Inflammatory macrophage treated with lipopolysaccharide for 4 hours (primary cell): ENCODE results near the gene C16orf92.
A peak's percentile ranks its signal among the peaks of the same experiment; 100 is the strongest.
"Not testable (repeated sequence)": the region's sequence is repeated elsewhere in the genome, so short reads cannot be mapped to it uniquely, and the experiment has no call there.

Experiments used
- DNase-seq: peaks from one replicate; pipeline ENCODE4 v3.0.0-alpha.2; 2020

The C16orf92 gene

GRCh38 chr16:30027588-30028437 lies 4.8 kb downstream of the C16orf92 start:
- DNase-seq, result no peak

DNA sequence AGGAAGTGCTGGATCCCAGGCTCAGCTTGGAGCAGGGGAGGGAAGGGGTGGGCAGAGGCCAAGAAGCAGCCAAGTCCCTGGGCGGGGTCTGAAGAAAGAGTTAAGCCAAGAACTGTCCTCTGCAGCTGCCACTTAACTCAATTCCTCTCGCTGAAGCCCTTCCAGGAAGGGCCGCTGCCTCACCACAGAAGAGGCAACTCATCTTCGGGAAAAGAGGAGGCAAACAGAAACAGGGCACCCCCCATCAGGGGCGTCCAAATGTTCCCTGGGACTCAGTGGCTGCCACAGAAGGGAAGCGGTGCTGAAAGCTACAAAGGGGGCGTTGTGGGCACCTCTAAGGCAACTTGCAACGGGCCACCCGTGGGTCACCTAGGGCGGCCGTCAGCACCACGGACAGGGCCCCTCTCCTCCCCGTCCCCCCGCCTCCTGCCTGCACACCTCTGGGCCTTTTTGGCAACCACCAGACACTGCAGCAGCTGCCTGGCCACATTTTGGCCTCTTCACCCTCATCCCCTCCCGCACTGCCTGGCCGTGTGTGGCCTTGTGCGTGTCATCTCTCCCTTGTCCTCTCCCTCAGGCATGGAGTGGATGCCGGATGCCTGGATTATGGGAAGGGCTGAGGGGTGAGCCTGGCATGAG lies 5.6 kb downstream of the C16orf92 start:
- no peak for DNase-seq

DNA sequence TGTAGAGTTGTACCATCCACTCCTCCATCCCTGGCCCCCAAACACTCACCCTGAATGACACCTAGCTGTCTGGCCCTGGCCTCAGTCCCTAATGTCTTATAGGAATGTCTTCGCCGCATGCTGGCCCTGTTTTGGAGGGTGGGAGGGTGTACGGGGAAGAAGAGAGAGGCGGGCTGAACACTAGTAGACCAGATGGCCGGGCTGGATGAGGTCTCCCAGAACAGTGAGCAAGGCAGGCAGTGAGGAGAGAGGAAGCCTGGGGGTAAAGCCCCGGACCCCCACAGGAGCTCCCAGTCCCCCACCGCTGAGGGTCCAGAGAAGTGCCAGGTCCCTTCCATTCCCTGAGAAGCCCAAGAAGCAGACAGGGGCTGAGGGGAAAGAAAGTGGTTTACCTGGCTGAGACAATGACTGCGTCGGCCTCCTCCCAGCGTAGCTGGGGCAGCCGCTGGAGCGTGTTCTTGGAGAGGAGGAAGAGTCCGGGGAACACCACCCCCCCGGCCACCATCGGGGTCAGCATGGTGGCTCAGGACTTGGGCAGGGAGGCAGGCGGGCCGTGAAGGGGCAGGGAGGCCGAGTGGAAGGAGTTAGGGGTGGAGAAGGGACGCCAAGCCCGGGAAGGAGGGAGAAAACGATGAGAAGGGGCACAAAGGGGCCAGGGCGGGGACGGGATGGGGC lies 7.2 kb downstream of the C16orf92 start:
- DNase-seq, result no peak

- no peak for DNase-seq
Observed at GRCh38 chr16:30030841-30031413, 7.9 kb downstream of the C16orf92 start, which contains the start of gene TLCD3B. TLCD3B (minus strand) TSS chr16:30031271; CDS start chr16:30030527, 744 bp downstream.

DNA sequence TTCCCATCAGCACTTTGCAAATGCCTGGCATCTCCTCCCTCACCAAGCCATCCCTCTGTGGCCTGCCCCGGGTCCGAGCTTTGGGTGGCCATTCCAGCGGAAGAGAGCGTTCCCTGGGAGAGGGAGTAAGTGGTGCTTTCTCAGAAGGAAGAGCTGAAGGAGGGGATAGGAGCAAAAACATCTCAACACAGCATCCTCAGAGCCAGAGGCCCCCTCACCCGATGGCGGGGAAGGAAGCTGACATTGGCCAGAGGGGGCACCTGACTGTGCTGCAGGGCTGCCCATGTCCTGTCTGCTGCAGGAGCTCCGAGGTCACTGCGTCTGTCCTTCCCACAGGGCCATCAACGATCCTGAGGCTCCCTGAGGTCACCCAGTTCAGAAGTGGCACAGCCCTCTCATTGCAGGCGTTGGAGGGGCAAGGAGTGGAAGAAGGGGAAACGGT lies 8.5 kb downstream of the C16orf92 start:
- DNase-seq, result no peak

GRCh38 chr16:30032083-30032819 lies 9.3 kb downstream of the C16orf92 start:
- DNase-seq, result peak; percentile 64

DNA sequence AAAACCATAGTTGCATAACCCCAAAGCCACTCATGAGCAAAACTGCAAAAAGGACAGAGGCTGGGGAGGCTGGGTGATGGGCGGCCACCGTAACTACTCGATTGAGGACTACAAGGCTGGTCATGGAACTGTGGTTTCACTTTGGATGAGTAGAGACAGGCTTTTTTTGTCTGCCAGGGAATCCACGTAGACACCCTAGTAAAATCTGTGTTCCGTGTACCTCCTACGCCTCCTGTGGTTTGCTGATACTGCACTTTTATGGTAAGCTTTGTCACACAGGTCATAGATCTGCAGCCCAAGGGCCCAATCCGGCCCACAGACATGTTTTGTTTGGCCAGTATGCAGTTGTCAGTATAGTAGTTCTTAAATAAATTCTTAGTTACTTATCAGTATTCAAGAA lies 10.3 kb downstream of the C16orf92 start:
- DNase-seq, result no peak

DNA sequence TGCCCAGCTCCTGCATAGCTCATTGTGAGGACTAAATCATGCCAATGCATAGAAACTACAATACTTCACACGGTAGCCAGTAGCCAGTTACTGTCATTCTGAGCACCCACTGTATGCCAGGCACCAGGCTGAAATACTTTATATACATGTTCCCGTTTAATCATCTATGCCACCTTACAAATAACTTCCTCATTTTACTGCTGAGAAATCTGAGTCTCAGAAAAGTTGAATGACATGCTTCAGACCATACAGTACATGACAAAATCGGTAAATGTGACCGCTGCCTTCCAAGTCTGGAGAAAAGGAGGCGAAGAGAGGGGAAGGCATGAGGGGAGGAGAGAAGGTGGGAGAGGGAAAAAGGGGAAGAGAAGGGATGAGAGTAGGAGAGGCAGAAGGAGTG lies 17.2 kb downstream of the C16orf92 start:
- peak; percentile 45 for DNase-seq

DNA sequence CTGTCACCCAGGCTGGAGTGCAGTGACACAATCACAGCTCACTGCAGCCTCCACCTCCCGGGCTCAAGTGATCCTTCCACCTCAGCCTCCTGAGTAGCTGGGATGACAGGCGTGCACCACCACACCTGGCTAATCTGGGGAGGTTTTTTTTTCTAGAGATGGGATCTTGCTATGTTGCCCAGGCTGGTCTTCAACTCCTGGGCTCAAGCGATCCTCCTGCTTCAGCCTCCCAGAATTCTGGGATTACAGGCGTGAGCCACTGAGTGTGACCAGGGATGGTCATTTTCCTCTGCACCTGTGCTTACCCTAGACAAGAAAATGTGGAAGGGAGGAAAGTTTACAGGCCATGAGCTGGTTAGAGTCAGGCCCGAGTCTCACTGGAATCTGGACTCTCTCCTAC lies 17.7 kb downstream of the C16orf92 start:
- not testable (repeated sequence) for DNase-seq

DNA sequence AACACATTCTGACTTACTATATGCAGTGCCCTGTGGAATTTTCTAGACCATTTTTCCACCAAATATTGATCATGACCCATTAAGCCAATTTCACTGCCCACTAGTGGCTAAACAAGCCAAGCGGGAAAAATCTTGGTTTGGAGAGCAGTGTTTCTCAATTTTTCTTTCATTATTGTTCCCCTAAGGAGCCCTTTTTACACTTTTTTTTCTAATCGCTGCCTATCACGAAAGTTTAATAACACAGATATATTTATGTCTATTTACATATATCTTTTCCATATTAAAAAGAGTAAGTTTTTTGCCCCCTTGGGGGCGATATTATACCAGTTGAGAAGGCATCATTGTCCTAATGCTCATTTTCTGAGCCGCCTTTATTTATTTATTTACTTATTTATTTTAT lies 18.8 kb downstream of the C16orf92 start:
- DNase-seq, result peak; percentile 47

DNA sequence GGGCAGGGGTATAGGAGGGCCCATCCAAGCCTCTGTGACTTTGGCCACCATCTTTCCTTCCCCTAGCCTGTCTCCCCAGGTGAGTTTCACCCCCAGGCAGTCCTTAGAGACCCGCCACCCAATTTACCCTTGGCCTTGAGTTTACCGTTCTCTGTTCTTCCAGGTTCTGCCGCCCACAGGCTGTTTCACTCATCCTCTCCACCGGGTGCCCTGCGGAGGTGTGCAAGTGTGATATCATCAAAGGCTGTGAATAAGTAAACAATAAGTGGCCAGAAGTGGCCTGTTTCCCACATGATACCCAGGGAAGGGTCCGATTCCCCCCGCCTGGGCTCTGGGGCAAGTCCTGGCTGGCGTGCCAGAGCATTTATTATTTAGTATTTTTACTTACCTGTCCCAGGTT lies 23.2 kb downstream of the C16orf92 start:
- DNase-seq, result no peak

- DNase-seq, result no peak
Observed at GRCh38 chr16:30046588-30046987, 23.6 kb downstream of the C16orf92 start.

DNA sequence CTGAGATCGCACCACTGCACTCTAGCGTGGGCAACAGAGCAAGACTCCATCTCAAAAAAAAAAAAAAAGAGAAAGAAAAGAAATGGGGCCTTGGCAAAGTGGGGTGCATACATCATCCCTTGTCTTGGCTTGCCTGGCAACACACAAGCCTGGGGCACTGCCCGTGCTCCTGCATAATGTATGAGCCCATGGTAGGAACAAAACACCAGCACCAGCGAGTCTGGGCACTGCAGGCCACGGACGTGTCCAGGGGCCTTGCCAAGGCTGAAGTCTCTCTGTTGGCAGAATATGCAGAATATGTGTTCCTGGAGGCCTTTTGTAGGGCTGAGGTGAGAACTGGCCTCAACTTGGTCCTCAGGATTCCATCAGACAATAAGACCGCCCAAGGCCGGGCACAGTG lies 26.9 kb downstream of the C16orf92 start:
- no peak for DNase-seq

DNA sequence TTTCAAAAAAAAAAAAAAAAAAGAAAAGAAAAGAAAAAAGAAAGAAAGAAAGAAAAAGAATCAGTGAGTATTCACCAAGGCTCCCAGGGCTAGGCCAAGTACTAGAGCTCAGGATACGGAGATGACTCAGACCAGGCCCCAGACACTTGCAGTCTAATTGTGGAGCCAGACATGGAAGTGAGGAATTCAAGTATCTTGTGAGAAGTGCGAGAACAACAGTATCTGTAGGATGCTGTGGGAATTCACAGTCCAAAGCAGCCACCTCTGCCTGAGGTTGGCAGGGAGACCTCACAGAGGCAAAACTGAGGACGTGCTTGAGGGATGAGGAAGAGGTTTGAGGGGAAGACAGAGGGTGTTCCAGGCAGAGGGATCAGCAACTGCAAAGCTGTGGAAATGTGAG lies 28.5 kb downstream of the C16orf92 start:
- no peak for DNase-seq

GRCh38 chr16:30052671-30053372 lies 29.8 kb downstream of the C16orf92 start:
- peak; percentile 92 for DNase-seq

GRCh38 chr16:30053376-30054015 lies 30.5 kb downstream of the C16orf92 start:
- DNase-seq, result no peak

DNA sequence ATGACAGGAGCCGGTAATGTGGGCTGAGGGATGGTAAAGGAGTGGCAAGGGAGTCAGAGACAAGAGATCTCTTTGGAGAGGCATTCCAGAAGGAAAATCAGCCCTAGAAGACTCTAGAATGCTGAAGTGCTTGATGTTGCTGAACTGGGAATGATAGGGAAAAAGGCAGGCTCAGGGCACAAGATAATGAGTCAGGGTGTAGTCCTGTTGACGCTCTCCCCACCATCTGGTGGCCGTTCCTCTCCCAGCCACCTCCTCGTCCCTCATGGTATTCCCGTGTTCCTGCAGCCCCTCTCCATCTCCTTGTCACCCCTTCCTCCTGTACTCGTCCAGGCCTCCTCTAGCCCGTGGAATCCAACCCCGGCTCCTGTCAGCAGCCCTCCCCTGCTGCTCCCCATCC lies 31.5 kb downstream of the C16orf92 start:
- DNase-seq, result no peak

GRCh38 chr16:30054959-30055553 lies 32.1 kb downstream of the C16orf92 start:
- peak; percentile 41 for DNase-seq

DNA sequence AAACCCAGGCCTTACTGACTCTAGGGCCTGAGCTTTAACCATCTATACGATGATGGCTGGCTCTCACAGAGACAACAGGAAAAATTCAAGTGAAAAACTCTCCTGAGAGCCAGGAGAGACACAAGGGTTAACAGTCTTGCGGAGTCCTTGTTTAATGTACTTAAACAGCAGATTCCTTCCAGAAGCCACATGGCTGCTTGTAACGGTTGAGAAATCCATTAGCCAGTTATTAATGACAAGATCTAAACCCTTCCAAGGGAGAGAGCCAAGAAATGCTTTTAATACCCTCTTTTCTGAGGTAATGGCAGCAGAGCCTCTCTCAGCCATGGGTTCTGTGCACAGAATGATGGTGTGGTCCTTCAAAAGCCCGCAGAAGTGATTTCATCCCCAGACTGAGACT lies 37.3 kb downstream of the C16orf92 start:
- no peak for DNase-seq

DNA sequence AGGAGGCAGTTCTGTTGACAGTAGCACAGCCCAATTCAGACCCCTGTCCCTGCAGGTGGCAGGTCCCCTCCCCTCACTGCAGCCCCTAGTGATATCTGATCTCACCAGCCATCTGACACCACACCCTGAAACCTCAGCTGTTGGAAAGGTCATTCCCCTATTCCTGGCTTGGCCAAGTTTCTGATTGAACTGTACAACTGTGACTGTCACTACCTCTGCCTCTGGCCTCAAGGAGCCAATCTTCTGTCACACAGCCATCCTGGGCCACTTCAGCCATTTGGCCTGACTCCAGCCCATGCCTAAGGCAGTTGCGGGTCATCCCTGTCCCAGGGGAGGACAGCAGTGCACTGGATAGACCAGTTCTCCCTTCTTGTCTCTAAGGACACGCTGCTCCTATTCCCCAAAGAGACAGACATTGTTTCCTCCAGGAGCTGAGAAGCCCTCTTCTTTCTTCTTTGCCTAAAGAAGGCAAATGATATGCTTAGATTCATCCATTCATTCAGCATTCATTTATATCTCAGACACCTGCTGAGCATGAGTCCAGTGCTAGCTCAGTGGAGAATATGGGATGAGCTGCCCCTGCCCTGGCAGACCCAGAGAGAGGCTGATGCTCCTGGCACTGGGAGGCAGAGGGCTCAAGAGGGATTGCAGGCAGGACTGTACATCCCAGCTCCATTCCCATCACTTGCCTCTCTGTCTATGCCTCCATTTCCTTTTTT lies 38.0 kb downstream of the C16orf92 start:
- DNase-seq, result no peak
